ENCODE results near the gene CALB2.

Gene CALB2

GRCh38 chr16:71352466-71352865 lies 6.1 kb upstream of the CALB2 start:
- H3K14ac ChIP-seq (ENCODE audit: low read length): no peak overlapping the region
- H4K91ac ChIP-seq (ENCODE audit: low read depth, low read length, poor library complexity): no peak overlapping the region
- H3K36me3 ChIP-seq (replicated peaks in 1 of 2; ENCODE audit: control insufficient read depth in 2 of 2, insufficient read depth in 2 of 2, low read length in 2 of 2): no peaks in the 10 kb centered on the region
- H2AK5ac ChIP-seq (ENCODE audit: low read depth, low read length): no peak overlapping the region
- H3K27me3 ChIP-seq (ENCODE audit: control insufficient read depth in 3 of 3, insufficient read depth in 3 of 3, low read depth in 1 of 3, low read length in 3 of 3): peaks cover 0 to 20% (median 0%) of the 10 kb centered on the region in 3 experiments
- H3K27ac ChIP-seq (replicated peaks; ENCODE audit: low read length): no peak overlapping the region
- H3K18ac ChIP-seq (ENCODE audit: low read length): no peak overlapping the region
- no peak overlapping the region for H3K4ac ChIP-seq (ENCODE audit: low read length)
- peaks cover 0 to 2% of the 10 kb centered on the region in 2 donors for H3K4me1 ChIP-seq (ENCODE audit: control insufficient read depth in 2 of 2, insufficient read depth in 1 of 2, low read depth in 1 of 2, low read length in 2 of 2)
- no peak overlapping the region for H3K4me2 ChIP-seq (ENCODE audit: insufficient read depth, low read length, poor library complexity, severe bottlenecking)
- H3K9me3 ChIP-seq (replicated peaks in 1 of 2; ENCODE audit: control insufficient read depth in 2 of 2, insufficient read depth in 1 of 2, low read depth in 1 of 2, low read length in 2 of 2): no peaks in the 10 kb centered on the region
- no peak overlapping the region for H3K9ac ChIP-seq (ENCODE audit: low read depth, low read length, poor library complexity)
- no peak overlapping the region for H2BK15ac ChIP-seq (ENCODE audit: low read length)
- H2BK5ac ChIP-seq (ENCODE audit: low read length): no peak overlapping the region
- no peak overlapping the region for H4K8ac ChIP-seq (ENCODE audit: low read depth, low read length)
- H3K4me3 ChIP-seq (ENCODE audit: low read length in 2 of 2): no peak overlapping the region
- H2BK12ac ChIP-seq (ENCODE audit: low read length): no peak overlapping the region
- no peak overlapping the region for H3K23ac ChIP-seq (ENCODE audit: low read depth, low read length, poor library complexity)
- no peaks in the 10 kb centered on the region for H3K79me1 ChIP-seq (ENCODE audit: low read depth, low read length)
- H2AFZ ChIP-seq (ENCODE audit: low read length): no peak overlapping the region
- no peak for DNase-seq (ENCODE audit: low spot score)
- no peak overlapping the region for H2BK120ac ChIP-seq (ENCODE audit: low read depth, low read length)
- no CpG with 5 or more reads among the region's 3 CpGs for WGBS, 2 donors (ENCODE audit: extremely low coverage in 2 of 2, insufficient read length in 2 of 2, insufficient replicate concordance in 1 of 2)

GRCh38 chr16:71352963-71353460 lies 5.5 kb upstream of the CALB2 start:
- DNase-seq (ENCODE audit: low spot score): no peak
- Histone ChIP-seq H3K9ac (ENCODE audit: low read depth, low read length, poor library complexity) (no peak overlapping the region), H2BK15ac (ENCODE audit: low read length) (no peak overlapping the region), H4K8ac (ENCODE audit: low read depth, low read length) (no peak overlapping the region), H2BK5ac (ENCODE audit: low read length) (no peak overlapping the region), H2AK5ac (ENCODE audit: low read depth, low read length) (no peak overlapping the region), H3K14ac (ENCODE audit: low read length) (no peak overlapping the region), H3K27me3 (ENCODE audit: control insufficient read depth in 3 of 3, insufficient read depth in 3 of 3, low read depth in 1 of 3, low read length in 3 of 3) (peaks cover 0 to 23% (median 0%) of the 10 kb centered on the region in 3 experiments), H2BK12ac (ENCODE audit: low read length) (no peak overlapping the region), H3K36me3 (replicated peaks in 1 of 2; ENCODE audit: control insufficient read depth in 2 of 2, insufficient read depth in 2 of 2, low read length in 2 of 2) (no peaks in the 10 kb centered on the region), H3K4me1 (ENCODE audit: control insufficient read depth in 2 of 2, insufficient read depth in 1 of 2, low read depth in 1 of 2, low read length in 2 of 2) (peaks cover 0 to 5% of the 10 kb centered on the region in 2 donors), H3K4ac (ENCODE audit: low read length) (no peak overlapping the region), H3K9me3 (replicated peaks in 1 of 2; ENCODE audit: control insufficient read depth in 2 of 2, insufficient read depth in 1 of 2, low read depth in 1 of 2, low read length in 2 of 2) (no peaks in the 10 kb centered on the region), H3K4me3 (ENCODE audit: low read length in 2 of 2) (no peak overlapping the region), H3K23ac (ENCODE audit: low read depth, low read length, poor library complexity) (no peak overlapping the region), H3K18ac (ENCODE audit: low read length) (no peak overlapping the region), H3K79me1 (ENCODE audit: low read depth, low read length) (no peaks in the 10 kb centered on the region), H3K4me2 (ENCODE audit: insufficient read depth, low read length, poor library complexity, severe bottlenecking) (no peak overlapping the region), H2AFZ (ENCODE audit: low read length) (no peak overlapping the region), H3K27ac (replicated peaks; ENCODE audit: low read length) (no peak overlapping the region), H4K91ac (ENCODE audit: low read depth, low read length, poor library complexity) (no peak overlapping the region), H2BK120ac (ENCODE audit: low read depth, low read length) (no peak overlapping the region)
- no CpG with 5 or more reads among the region's 1 CpG for WGBS, 2 donors (ENCODE audit: extremely low coverage in 2 of 2, insufficient read length in 2 of 2, insufficient replicate concordance in 1 of 2)

- Histone ChIP-seq H2BK12ac (ENCODE audit: low read length) (no peak overlapping the region), H3K4me1 (ENCODE audit: control insufficient read depth in 2 of 2, insufficient read depth in 1 of 2, low read depth in 1 of 2, low read length in 2 of 2) (peaks cover 2 to 5% of the 10 kb centered on the region in 2 donors), H3K9me3 (replicated peaks in 1 of 2; ENCODE audit: control insufficient read depth in 2 of 2, insufficient read depth in 1 of 2, low read depth in 1 of 2, low read length in 2 of 2) (no peaks in the 10 kb centered on the region), H3K27ac (replicated peaks; ENCODE audit: low read length) (no peak overlapping the region), H3K14ac (ENCODE audit: low read length) (no peak overlapping the region), H3K36me3 (replicated peaks in 1 of 2; ENCODE audit: control insufficient read depth in 2 of 2, insufficient read depth in 2 of 2, low read length in 2 of 2) (no peaks in the 10 kb centered on the region), H3K23ac (ENCODE audit: low read depth, low read length, poor library complexity) (no peak overlapping the region), H4K8ac (ENCODE audit: low read depth, low read length) (no peak overlapping the region), H4K91ac (ENCODE audit: low read depth, low read length, poor library complexity) (no peak overlapping the region), H2BK120ac (ENCODE audit: low read depth, low read length) (no peak overlapping the region), H3K79me1 (ENCODE audit: low read depth, low read length) (no peaks in the 10 kb centered on the region), H2AFZ (ENCODE audit: low read length) (no peak overlapping the region), H3K9ac (ENCODE audit: low read depth, low read length, poor library complexity) (no peak overlapping the region), H2AK5ac (ENCODE audit: low read depth, low read length) (no peak overlapping the region), H2BK5ac (ENCODE audit: low read length) (no peak overlapping the region), H2BK15ac (ENCODE audit: low read length) (no peak overlapping the region), H3K27me3 (ENCODE audit: control insufficient read depth in 3 of 3, insufficient read depth in 3 of 3, low read depth in 1 of 3, low read length in 3 of 3) (peaks cover 0 to 20% (median 2%) of the 10 kb centered on the region in 3 experiments), H3K4ac (ENCODE audit: low read length) (no peak overlapping the region), H3K4me3 (ENCODE audit: low read length in 2 of 2) (no peak overlapping the region), H3K18ac (ENCODE audit: low read length) (no peak overlapping the region), H3K4me2 (ENCODE audit: insufficient read depth, low read length, poor library complexity, severe bottlenecking) (no peak overlapping the region)
- no CpG with 5 or more reads among the region's 5 CpGs for WGBS, 2 donors (ENCODE audit: extremely low coverage in 2 of 2, insufficient read length in 2 of 2, insufficient replicate concordance in 1 of 2)
- no peak for DNase-seq (ENCODE audit: low spot score)
These were observed 4.8 kb upstream of the CALB2 start for GRCh38 chr16:71353736-71354135.

GRCh38 chr16:71354156-71354555 lies 4.4 kb upstream of the CALB2 start:
- no peak for DNase-seq (ENCODE audit: low spot score)
- no peak overlapping the region for H3K23ac ChIP-seq (ENCODE audit: low read depth, low read length, poor library complexity)
- no peak overlapping the region for H2BK12ac ChIP-seq (ENCODE audit: low read length)
- H2BK15ac ChIP-seq (ENCODE audit: low read length): no peak overlapping the region
- H2BK120ac ChIP-seq (ENCODE audit: low read depth, low read length): no peak overlapping the region
- H3K79me1 ChIP-seq (ENCODE audit: low read depth, low read length): no peaks in the 10 kb centered on the region
- no peak overlapping the region for H3K18ac ChIP-seq (ENCODE audit: low read length)
- no peak overlapping the region for H4K8ac ChIP-seq (ENCODE audit: low read depth, low read length)
- H4K91ac ChIP-seq (ENCODE audit: low read depth, low read length, poor library complexity): no peak overlapping the region
- no peaks in the 10 kb centered on the region for H3K9me3 ChIP-seq (replicated peaks in 1 of 2; ENCODE audit: control insufficient read depth in 2 of 2, insufficient read depth in 1 of 2, low read depth in 1 of 2, low read length in 2 of 2)
- H3K27me3 ChIP-seq (ENCODE audit: control insufficient read depth in 3 of 3, insufficient read depth in 3 of 3, low read depth in 1 of 3, low read length in 3 of 3): peaks cover 0 to 24% (median 6%) of the 10 kb centered on the region in 3 experiments
- H3K27ac ChIP-seq (replicated peaks; ENCODE audit: low read length): no peak overlapping the region
- H3K4me3 ChIP-seq (ENCODE audit: low read length in 2 of 2): no peak overlapping the region
- WGBS, 2 donors (ENCODE audit: extremely low coverage in 2 of 2, insufficient read length in 2 of 2, insufficient replicate concordance in 1 of 2): no CpG with 5 or more reads among the region's 4 CpGs
- H3K4me1 ChIP-seq (ENCODE audit: control insufficient read depth in 2 of 2, insufficient read depth in 1 of 2, low read depth in 1 of 2, low read length in 2 of 2): peaks cover 3 to 5% of the 10 kb centered on the region in 2 donors
- no peak overlapping the region for H3K4ac ChIP-seq (ENCODE audit: low read length)
- H2BK5ac ChIP-seq (ENCODE audit: low read length): no peak overlapping the region
- no peaks in the 10 kb centered on the region for H3K36me3 ChIP-seq (replicated peaks in 1 of 2; ENCODE audit: control insufficient read depth in 2 of 2, insufficient read depth in 2 of 2, low read length in 2 of 2)
- no peak overlapping the region for H3K4me2 ChIP-seq (ENCODE audit: insufficient read depth, low read length, poor library complexity, severe bottlenecking)
- no peak overlapping the region for H3K9ac ChIP-seq (ENCODE audit: low read depth, low read length, poor library complexity)
- no peak overlapping the region for H3K14ac ChIP-seq (ENCODE audit: low read length)
- no peak overlapping the region for H2AK5ac ChIP-seq (ENCODE audit: low read depth, low read length)
- no peak overlapping the region for H2AFZ ChIP-seq (ENCODE audit: low read length)
